HepG2 (cell line): ENCODE data around the gene MVB12A. TPM values are rescaled to one million over a fixed set of nuclear protein-coding genes. Genes with fewer than 3 reads are reported as not detected.

Experiments
- ATAC-seq: fragments of 200-7000 bp; cut with Tn5 transposase; 3 replicates; pipeline ENCODE4 v1.9.1; 2020; ENCODE audit warnings: mild to moderate bottlenecking, moderate library complexity
- BruUV-seq: library from RNA; stranded (reverse); fragments of 400-500 nt; replicated peaks from 2 replicates; lab custom pipeline; 2021; lab: Mats Ljungman, UMichigan
- CTCF ChIA-PET: fragments of 300-600 bp; formaldehyde crosslinking; extraction: SDS; loops from one replicate; lab custom pipeline; 2021; ENCODE audit warnings: low total read pairs, inconsistent platforms, low intra/inter-chr PET ratio; lab: Yijun Ruan, JAX
- POLR2A ChIA-PET: fragments of 350-600 bp; sonication (Branson Sonifier 250); formaldehyde crosslinking; loops from one replicate; lab custom pipeline; 2020; ENCODE audit warnings: antibody characterized with exemption, inconsistent platforms; lab: Yijun Ruan, JAX
- DNase-seq: peaks from one replicate; pipeline ENCODE4 v3.0.0-alpha.2; 2015; ENCODE audit warnings: low spot score
- FAIRE-seq: peaks from 3 replicates; lab custom pipeline; 2011; peaks lifted over from hg19 to GRCh38; lab: Jason Lieb, UNC
- H2AFZ ChIP-seq: one replicate; pipeline ENCODE4 v1.6.1; 2011; ENCODE audit warnings: low read length, inconsistent platforms
- H3K27ac ChIP-seq: fragments of 300-600 bp; 3 replicates; pipeline ENCODE4 v1.8.0; 2011; ENCODE audit warnings: mixed run types, mild to moderate bottlenecking, mixed read lengths, low read length, inconsistent platforms; ENCODE audit not compliant: insufficient read depth; ENCODE audit errors: extremely low read length
- H3K27me3 ChIP-seq, 2 experiments: fragments of 200-600 bp in 1 of 2; 2 replicates in 1 of 2; 3 replicates in 1 of 2; pipeline versions ENCODE4 v1.6.0 to v1.8.0; 2011; ENCODE audit warnings: low read length in 2 of 2, mild to moderate bottlenecking in 2 of 2, moderate library complexity in 2 of 2, inconsistent platforms in 1 of 2; ENCODE audit not compliant: insufficient read depth in 2 of 2, control insufficient read depth in 1 of 2
- H3K36me3 ChIP-seq, 2 experiments: fragments of 200-600 bp in 1 of 2; replicated peaks in 1 of 2; 2 replicates in 1 of 2; 3 replicates in 1 of 2; pipeline versions ENCODE4 v1.5.1 to v1.8.0; 2011; ENCODE audit warnings: low read length in 2 of 2, inconsistent platforms in 1 of 2; ENCODE audit not compliant: insufficient read depth in 2 of 2, control insufficient read depth in 1 of 2
- H3K4me1 ChIP-seq: 2 replicates; pipeline ENCODE4 v1.5.1; 2012; ENCODE audit warnings: low read length, inconsistent platforms; ENCODE audit not compliant: insufficient read depth
- H3K4me2 ChIP-seq: 2 replicates; pipeline ENCODE4 v1.6.0; 2011; ENCODE audit warnings: low read depth, low read length, inconsistent platforms
- H3K4me3 ChIP-seq, 3 experiments: fragments of 200-600 bp in 1 of 3; sonication (generic), shearing (Covaris generic) in 1 of 3; replicated peaks in 1 of 3; 2 replicates each; pipeline ENCODE4 v1.5.1; 2011 to 2016; ENCODE audit warnings: low read length in 3 of 3, inconsistent platforms in 2 of 3, low read depth in 2 of 3, mild to moderate bottlenecking in 2 of 3, control low read depth in 1 of 3, mixed read lengths in 1 of 3; ENCODE audit not compliant: insufficient read depth in 1 of 3
- H3K79me2 ChIP-seq: one replicate; pipeline ENCODE4 v1.6.1; 2011; ENCODE audit warnings: low read length, inconsistent platforms; ENCODE audit not compliant: insufficient read depth
- H3K9ac ChIP-seq: 2 replicates; pipeline ENCODE4 v1.6.0; 2011; ENCODE audit warnings: mild to moderate bottlenecking, low read depth, low read length, inconsistent platforms; ENCODE audit not compliant: insufficient read depth
- H3K9me3 ChIP-seq: 2 replicates; pipeline ENCODE4 v1.5.1; 2012; ENCODE audit warnings: mild to moderate bottlenecking, low read length
- H4K20me1 ChIP-seq: 2 replicates; pipeline ENCODE4 v1.6.0; 2011; ENCODE audit warnings: inconsistent platforms, mild to moderate bottlenecking, low read length, moderate library complexity; ENCODE audit not compliant: insufficient read depth
- BRD4 ChIP-seq: sonication (generic); formaldehyde crosslinking; IDR thresholded peaks from 2 replicates; pipeline ENCODE4 v1.4.0; 2020; ENCODE audit warnings: missing genetic modification reagents
- CBFB ChIP-seq: sonication (generic); formaldehyde crosslinking; IDR thresholded peaks from 2 replicates; pipeline ENCODE4 v1.4.0; 2020; ENCODE audit warnings: missing genetic modification reagents
- UBTF ChIP-seq: sonication (generic); formaldehyde crosslinking; IDR thresholded peaks from 2 replicates; pipeline ENCODE4 v1.4.0; 2020; ENCODE audit warnings: mild to moderate bottlenecking, missing genetic modification reagents
- YEATS2 ChIP-seq: sonication (generic); formaldehyde crosslinking; IDR thresholded peaks from 2 replicates; pipeline ENCODE4 v1.4.0; 2020; ENCODE audit warnings: missing genetic modification reagents, borderline replicate concordance
- ZBTB1 ChIP-seq: sonication (generic); formaldehyde crosslinking; IDR thresholded peaks from 2 replicates; pipeline ENCODE4 v1.4.0; 2020; ENCODE audit warnings: missing genetic modification reagents, borderline replicate concordance
- ZNF282 ChIP-seq: fragments of 450-650 bp; IDR thresholded peaks from 2 replicates; pipeline ENCODE4 v1.6.1; 2018; ENCODE audit not compliant: partially characterized antibody
- ZNF318 ChIP-seq: sonication (generic); formaldehyde crosslinking; IDR thresholded peaks from 2 replicates; pipeline ENCODE4 v1.4.0; 2020; ENCODE audit warnings: mild to moderate bottlenecking, missing genetic modification reagents
- ZNF576 ChIP-seq: sonication (generic); formaldehyde crosslinking; IDR thresholded peaks from 2 replicates; pipeline ENCODE4 v1.4.0; 2020; ENCODE audit warnings: mild to moderate bottlenecking, missing genetic modification reagents
- ZNF597 ChIP-seq: sonication (generic); formaldehyde crosslinking; IDR thresholded peaks from 2 replicates; pipeline ENCODE4 v1.5.0; 2020; ENCODE audit warnings: missing genetic modification reagents
- ZNF850 ChIP-seq: sonication (generic); formaldehyde crosslinking; conservative IDR thresholded peaks from 2 replicates; pipeline ENCODE4 v1.9.0; 2021; ENCODE audit warnings: mild to moderate bottlenecking, missing genetic modification reagents
- WGBS: methylation state at CpG from one replicate; pipeline ENCODE4 v1.1.6; 2017; ENCODE audit warnings: low lambda C conversion rate; 5-methylcytosine and 5-hydroxymethylcytosine counted together
- in situ Hi-C: cut with HindIII; loops from 2 replicates; pipeline ENCODE4 v1.10.0; 2017; ENCODE audit warnings: low pct_unique_long_range_greater_than_20kb; ENCODE audit not compliant: extremely low pct_ligation_motif_present
- intact Hi-C: fragments of 100-400 bp; cut with micrococcal nuclease; formaldehyde crosslinking; loops from one replicate; pipeline ENCODE4 v1.10.0; 2022; ENCODE audit not compliant: unreplicated experiment
- polyA plus RNA-seq, 8 experiments: library from polyadenylated mRNA; depleted of rRNA in 3 of 8; stranded (reverse) in 7 of 8; unstranded in 1 of 8; fragments of >200 nt; fragmentation: Illumina TruSeq in 4 of 8; extraction: Trizol in 4 of 8; gene quantifications; 2 replicates each; pipeline versions ENCODE4 v1.2.1 to v1.2.3, GENCODE V29; 2011 to 2016; ENCODE audit warnings: low read depth in 4 of 8, missing spikeins in 1 of 8, mixed read lengths in 1 of 8; ENCODE audit not compliant: insufficient read depth in 1 of 8
- total RNA-seq, 5 experiments: library from RNA; depleted of rRNA; stranded (reverse); fragments of >200 nt; fragmentation: Illumina TruSeq; extraction: Trizol; gene quantifications; 2 replicates each; pipeline ENCODE4 v1.2.3, GENCODE V29; 2016; ENCODE audit warnings: low read depth in 1 of 5

MVB12A gene
- total and polyA plus RNA-seq, 2 of the 13 experiments (the other 11 are each of a cell fraction or from before 2014, with no cell fraction given), result 35.7 to 36.1 TPM

GRCh38 chr19:17435218-17435617 lies 15.4 kb downstream of the MVB12A start (continued):
- no peak for TF ChIP-seq ZNF318 (CRISPR knock-in tag)

- Histone ChIP-seq H3K4me2 (no peak overlapping the region), H3K9me3 (no peaks in the 10 kb centered on the region), H3K79me2 (no peaks in the 10 kb centered on the region), H2AFZ (no peak overlapping the region), H3K4me1 (no peaks in the 10 kb centered on the region), H3K36me3 (no peaks in the 10 kb centered on the region), H3K27me3 (no peaks in the 10 kb centered on the region), H4K20me1 (no peaks in the 10 kb centered on the region), H3K4me3 (no peak overlapping the region), H3K9ac (no peak overlapping the region), H3K27ac (no peak overlapping the region)
- DNase-seq (no peak), ATAC-seq (no peak), FAIRE-seq (no peak)
- BruUV-seq, result no TSS peak
- intact Hi-C loops, result no loop called here
- in situ Hi-C loops, result no loop called here
- 90% methylated on average over 23 of the region's 25 CpGs for WGBS
- CTCF ChIA-PET, result no interaction called here
- POLR2A ChIA-PET, result no interaction called here
- TF ChIP-seq ZNF850 (no peak), ZBTB1 (no peak), BRD4 (CRISPR knock-in tag) (no peak), ZNF576 (CRISPR knock-in tag) (no peak), YEATS2 (CRISPR knock-in tag) (no peak), ZNF282 (no peak), UBTF (no peak), CBFB (CRISPR knock-in tag) (no peak), ZNF597 (CRISPR knock-in tag) (no peak)
Measured at GRCh38 chr19:17436094-17436873, 16.4 kb downstream of the MVB12A start.
